NCI-H748 treated with DMSO at 0.1 percent for 48 hours (cell line): ENCODE data around the gene ITGB5.
"Not testable (repeated sequence)": the region's sequence is repeated elsewhere in the genome, so short reads cannot be mapped to it uniquely, and the experiment has no call there.

Experiments
- DNase-seq: peaks from one replicate; lab custom pipeline; 2025; lab: John Stamatoyannopoulos, UW

Gene ITGB5

DNA sequence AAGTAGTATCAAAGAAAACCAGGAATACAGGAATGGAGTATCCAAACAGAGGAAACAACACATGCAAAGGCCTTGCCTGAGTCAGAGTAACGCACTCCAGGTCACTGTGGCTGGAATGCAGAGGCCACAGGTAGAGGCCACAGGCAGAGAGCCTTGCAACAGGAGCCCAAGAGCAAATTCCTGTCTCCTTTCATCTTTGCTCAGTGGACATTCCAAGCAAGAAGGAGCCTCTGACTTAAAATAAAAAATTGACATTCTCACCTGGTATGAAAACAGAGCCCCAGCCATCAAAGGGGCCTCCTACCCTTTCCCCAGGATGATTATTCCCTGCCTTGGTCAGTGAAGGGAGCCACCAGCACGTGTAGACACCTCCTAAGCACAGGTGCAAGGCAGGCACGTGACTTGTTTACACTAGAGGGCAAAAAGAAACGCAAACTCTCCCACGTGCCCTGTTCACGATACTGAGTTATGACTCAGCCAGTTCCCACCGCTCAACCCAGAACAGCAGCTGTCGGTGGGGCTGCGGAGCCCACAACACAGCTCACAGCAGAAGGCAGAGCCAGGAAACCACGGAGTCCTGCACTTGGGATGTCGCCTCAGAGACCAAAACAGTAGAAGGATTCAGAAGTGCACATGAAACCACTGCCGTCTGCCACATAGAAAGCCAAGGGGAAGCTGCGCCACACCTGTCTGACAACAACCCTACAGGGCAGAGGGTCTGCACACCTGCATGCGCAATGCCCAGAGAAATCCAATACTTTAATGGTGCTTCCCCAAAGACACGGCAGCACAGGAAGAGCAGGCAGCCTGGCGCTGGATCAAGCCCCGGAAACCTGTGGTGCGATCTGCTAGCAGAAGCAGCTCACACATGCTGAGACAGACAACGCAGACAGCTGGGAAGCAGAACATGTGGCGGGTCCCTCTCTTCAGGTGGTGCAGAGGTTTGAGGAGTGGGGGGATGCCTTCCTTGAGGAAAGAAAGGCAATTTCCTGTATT, 52.1 kb downstream of the ITGB5 start:
- peak; percentile 85 for DNase-seq

DNA sequence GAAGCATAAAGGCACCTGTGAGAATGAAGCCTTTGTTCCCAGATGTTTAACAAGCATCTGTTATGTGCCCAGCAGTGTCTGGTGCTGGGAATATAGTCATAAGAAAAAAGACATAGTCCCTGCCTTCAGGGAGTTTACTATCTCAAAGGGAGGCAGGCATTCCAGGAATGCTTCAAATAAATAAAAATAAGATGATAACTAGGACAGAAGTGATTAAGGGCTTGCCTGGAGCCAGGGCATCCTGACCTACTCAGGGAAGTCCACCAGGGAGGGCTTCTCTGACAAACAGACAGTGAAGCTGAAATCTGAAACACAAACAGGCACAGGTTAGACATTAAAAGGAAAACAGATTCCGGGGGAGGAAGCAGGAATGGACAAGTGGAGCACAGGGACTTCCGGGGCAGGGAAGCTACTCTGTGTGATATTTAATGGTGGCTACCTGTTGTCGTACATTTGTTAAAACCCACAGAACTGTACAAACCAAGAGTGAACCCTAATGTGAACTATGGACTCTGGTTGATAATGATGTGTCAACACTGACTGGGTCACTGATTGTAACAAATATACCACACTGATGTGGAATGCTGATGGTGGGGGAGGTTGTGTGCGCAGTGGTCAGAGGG, 53.3 kb downstream of the ITGB5 start:
- no peak for DNase-seq

DNA sequence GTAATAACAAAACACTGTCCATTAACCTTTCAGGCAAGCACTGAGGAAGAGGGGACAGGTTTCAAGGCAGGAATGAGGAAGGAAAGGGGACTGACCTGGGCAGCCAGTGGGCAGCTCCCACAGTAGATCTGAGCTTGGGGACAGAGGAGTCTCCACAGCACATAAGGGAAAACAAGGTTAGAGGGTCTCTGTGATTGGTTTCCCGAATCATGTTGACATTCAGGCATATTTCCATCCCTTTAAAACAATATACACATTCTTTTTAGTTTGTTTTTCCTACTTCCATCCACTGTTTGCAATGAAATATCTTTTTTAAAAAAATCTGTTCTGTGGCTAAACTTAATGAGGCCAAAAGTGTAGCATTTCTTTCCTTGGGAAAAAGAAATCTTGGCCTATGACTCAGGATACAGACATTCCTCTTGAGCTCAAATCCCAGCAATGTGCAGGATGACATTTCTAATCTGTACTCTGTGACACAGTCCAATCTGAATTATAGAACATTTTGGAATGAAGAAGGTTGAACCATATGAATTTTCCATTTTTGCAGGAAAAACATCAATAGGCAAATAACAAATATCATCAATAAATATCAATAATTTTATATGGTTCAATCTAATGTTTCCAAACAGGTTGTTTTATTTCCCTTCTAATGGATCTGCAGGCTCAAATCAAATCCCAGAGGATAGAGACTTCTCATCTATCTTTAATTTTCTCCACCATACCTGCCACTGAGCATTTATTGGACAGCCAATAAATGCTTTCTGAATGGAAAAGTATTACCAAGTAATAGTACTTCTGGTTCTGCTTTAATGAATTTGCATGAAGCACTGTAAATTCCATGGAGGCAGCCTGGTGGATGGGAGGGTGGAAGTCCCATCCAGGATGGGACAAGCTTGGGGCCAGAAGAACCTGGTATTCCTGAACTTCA, 54.1 kb downstream of the ITGB5 start:
- no peak for DNase-seq

DNA sequence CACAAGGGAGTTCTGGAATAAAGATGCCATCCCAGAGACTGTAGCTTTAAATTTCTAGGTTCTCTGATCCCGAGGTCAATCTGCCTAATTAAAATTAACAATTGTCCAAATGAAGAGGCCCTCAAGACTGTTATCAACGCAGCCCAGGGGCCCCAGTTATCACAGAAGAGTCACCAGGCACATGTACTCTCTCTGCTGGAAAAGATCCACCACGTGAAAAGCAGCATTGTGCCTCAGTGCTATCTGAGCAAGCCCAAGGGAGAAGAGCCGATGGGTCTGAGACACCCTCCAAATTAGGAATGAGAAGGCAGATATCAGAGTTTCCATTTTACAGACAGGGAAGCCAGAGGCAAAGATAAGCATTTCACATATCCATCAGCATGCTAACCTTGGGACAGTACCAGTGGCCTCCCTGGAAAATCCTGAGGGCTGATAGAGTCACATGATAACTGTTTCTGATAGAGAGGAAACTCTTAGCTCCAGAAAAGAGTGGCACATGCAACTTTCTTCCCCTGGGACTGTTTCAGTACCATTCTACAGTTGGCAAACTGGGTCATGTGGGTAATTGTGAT, 55.5 kb downstream of the ITGB5 start:
- DNase-seq: no peak

DNA sequence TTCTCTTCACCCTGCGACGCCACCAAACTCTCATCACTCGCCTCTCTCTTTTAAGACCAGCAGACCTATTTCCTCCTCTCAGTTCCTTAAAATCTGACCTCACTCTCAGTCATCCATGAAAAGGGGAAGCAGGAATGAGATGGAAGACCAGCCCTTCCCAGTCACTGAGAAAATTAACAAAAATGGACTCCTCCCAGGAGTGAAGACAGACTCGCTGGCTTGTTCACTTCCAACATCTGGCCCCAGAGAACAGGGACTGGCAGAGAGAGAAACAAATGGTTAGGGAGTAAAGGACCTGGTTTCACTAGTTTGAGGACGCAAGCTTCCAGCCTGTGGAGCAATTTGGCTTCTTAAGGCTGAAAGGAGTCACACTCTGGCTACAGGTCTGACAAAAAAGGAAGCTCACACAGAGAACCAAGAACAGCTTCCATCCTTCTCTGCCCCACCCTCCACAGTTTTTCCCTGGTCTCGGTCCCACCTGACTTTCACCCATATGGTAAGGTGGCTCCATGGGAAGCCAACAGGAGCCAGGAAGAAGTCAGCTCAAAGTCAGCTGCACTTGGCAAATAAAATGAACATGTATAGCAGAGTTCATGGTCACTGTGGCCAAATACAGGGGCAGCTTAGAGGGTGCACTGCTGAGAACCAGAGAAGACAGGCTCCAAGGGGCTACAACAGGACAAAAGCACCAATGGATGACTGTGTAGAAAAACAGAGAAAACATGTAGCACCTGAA, 57.2 kb downstream of the ITGB5 start:
- no peak for DNase-seq

DNA sequence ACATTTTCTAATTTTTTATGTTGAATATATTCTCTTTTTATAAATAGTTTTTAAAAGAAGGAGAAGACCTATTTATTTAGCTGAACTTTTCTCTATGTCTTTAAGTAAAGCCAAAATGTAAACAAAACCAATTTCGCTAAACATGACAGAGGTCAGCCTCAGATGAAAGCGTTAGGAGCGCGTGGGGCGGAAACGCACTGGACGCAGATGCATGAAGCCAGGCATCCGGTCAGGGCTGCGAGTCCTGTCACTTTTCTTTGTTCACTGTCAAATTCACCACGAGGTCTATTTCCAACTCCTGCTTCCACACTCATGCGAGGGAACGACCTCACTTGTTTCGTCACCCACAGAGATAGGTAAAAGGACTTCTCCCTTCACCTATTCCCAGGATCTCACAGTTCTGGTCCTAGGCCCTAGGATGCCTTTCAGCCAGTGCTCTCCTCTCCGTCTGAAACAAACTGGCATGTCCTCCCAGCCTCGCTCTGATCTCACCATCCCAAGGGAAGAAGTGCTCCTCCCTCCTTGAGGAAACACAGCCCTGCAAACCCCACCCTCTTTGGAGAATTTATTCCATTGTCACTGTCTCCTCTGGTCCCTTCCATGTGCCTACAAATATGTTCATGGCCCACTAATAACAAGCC, 57.9 kb downstream of the ITGB5 start:
- no peak for DNase-seq

DNA sequence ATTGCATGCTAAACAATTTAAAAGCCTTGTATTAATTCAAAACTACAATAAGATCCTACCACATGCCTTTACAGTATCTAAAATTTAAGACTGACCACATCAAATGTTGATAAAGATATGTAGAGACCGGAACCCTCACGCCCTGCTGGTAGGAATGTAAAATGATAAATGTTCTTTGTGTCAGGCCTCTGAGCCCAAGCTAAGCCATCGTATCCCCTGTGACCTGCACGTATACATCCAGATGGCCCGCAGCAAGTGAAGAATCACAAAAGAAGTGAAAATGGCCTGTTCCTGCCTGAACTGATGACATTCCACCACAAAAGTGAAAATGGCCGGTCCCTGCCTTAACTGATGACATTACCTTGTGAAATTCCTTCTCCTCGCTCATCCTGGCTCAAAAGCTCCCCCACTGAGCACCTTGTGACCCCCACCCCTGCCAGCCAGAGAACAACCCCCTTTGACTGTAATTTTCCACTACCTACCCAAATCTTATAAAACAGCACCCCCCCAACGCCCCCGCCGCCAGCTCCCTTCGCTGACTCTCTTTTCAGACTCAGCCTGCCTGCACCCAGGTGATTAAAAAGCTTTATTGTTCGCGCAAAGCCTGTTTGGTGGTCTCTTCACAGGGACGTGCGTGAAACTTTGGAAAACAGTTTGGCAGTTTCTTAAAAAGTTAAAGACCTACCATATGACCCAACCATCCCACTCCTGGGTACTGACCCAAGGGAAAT, 59.5 kb downstream of the ITGB5 start:
- DNase-seq: not testable (repeated sequence)

DNA sequence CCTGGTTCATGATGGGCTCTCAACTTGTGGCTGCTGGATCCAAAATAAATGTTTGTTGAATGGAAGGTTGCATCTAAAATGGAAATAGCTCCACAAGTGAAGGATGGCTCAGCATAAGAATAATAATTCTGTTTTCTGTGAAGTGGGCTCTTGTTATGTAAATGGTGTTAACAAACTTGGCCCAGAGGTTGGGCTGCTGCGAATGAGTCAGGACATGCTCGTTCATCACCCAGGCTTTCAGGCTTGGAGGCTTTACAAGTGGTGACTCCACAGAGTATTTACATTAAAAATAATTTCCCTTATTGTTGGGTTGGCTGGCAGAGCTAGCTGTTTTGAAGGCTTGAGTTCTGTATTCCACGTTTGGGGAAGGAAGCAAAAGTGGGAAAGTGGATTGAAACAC, 60.5 kb downstream of the ITGB5 start:
- DNase-seq: no peak

DNA sequence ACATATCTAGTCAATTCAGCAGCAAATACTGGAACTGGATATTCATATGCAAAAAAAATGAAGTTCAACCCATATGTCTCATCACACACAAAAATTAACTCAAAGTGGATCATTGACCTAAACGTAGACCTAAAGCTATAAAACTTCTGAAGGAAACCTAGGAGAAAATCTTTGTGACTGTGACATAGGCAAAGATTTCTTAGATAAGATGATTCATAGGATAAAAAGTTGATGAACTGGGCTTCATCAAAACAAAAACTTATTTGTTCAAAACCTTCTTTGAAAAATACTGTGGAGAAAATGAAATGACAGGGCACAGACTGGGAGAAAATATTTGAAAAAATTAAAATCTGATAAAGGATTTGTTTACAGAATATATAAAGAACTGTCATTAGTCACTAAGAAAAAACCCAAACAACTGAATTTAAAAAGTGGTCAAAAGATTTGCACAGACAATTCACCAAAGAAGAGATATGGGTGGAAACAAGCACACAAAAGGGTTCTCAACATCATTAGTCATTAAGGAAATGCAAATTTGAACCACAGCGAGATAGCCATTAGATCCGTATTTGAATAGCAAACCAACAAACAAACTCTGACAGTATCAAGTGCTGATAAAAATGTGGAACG, 62.8 kb downstream of the ITGB5 start:
- DNase-seq: no peak

DNA sequence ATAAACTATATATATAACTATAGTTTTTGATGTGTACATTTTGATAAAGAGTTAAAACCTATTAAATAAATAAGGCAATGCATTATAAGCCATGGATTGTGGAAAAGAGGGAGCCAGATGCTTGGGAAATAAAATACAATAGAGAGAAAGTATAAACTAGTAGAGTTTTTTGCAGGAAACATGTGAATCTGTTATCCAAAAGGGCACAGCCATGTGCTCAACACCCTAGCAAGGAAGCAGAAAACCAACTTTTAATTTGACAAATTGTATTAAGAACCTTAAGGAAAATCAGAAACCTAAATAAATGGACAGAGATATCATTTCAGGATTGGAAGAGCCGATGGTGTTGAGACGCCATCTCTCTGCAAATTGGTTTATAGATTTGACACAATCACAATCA, 63.5 kb downstream of the ITGB5 start:
- no peak for DNase-seq

DNA sequence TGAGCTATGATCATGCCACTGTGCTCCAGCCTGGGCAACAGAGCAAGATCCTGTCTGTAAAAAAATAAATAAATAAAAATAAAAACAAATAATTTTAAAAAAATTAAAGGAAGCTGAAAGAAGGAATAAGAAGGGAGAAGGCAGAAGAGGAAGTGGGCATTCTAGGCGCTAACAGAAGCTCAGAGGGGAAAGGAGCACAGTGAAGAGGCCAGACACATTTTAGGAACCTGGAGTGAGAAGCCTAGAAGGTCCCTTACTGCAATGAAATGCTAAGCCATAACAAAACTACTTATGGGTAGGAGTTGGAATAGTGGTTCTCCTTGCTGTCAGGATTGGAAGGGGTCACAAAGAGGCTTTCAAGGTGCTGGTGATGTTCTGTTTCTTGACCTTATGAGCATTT, 64.0 kb downstream of the ITGB5 start:
- DNase-seq: no peak

DNA sequence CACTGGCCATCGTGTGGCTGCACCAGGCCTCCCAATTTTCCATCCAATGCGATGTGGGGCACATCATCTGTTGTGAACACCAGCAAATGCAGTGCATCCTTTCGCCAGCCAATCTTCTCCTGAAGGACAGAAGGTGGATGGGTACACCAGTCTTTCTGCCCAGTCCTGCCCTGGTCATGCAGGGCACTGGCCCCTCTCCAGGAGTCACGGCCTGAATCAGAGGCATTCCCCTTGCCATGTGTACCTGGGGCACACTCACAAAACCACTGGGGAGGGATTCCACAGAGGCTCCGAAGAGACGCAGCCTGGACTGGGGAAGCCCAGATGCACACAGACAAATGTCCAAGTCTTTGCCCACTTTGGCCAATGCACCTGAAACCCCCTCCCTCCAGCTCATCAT, 65.8 kb downstream of the ITGB5 start:
- no peak for DNase-seq

DNA sequence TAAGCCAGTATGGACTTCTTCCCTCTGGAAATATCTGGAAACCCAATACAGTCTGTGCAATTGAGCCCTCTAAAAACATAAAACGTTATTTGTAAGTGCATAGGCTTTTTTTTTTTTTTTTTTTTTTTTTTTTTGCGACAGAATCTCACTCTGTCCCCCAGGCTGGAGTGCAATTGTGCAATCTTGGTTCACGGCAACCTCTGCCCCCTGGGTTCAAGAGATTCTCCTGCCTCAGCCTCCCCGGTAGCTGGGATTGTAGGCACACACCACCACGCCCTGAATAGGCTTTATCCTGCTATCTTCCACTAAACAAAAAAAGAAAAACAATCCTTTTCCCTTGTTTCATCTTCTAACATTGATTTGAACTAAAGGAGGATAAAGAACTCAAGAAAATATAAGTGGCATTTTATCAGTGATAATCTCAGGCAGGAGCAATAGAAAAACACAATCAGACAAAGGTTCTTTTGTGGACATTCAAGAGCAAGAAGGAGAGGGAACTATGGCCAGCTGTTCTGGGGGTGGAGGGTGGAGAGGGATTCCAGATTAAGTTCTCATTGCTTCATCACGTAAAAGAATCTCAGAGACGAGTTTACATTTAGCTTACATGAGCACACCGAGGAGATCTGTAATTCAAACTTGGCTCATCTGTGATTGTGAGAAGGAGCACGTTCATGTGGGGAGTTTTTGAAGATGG, 68.6 kb downstream of the ITGB5 start:
- no peak for DNase-seq

DNA sequence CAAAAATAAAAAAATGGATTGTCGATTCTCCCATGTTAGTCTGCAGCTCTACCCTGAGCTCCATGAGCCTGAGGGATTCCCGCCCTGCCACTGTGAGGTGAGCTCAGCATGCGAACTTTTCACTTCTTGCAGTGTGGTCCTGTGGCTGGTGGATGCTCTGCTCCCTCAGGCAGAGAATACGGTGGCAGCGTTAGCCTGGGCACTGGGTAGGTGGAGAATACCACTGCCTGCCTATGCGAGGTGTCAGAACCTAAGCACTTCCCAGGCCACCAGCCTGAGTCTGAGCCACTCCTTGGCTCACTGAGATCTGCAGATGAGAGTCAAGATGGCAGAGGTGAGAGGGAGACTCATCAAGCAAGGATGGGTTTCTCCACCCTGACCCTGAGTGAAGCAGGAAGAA, 70.1 kb downstream of the ITGB5 start:
- no peak for DNase-seq

DNA sequence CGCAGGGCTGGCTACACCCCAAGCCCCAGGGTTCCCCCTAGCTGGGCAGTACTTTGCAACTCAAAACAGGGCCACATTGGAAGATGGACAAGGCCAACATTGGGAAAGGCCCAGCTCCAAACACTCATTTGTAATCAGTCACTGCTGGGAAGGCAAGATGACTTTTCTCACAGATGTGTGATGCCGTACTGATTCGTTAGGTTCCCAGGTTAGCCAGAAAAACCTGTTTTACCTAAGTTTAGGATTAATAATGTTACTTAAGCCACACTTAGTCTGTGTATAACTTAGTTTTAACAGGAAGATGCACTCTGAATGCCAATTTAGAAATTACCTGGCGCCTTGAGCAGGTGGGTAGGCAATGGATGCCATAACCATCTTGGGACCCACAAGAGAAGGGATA, 71.0 kb downstream of the ITGB5 start:
- no peak for DNase-seq

DNA sequence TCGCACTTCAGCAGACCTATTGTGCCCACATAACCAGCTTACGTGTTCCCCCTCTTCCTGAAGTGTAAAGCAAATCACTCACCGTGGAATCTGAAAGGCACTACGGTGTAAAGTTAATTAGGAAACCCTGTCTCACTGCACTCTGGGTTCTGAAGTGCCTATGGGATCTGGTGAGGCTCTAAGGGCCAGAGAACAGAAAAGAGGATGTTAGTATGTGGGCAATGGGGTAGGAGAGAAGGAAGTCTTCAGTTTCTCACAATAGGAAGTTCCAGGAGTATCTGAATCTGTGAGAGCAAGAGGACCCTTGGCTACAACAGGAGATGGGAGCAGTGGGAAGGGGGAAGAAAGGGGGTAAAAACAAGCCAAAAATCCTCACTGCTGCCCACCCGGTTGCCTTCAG, 71.4 kb downstream of the ITGB5 start:
- no peak for DNase-seq

DNA sequence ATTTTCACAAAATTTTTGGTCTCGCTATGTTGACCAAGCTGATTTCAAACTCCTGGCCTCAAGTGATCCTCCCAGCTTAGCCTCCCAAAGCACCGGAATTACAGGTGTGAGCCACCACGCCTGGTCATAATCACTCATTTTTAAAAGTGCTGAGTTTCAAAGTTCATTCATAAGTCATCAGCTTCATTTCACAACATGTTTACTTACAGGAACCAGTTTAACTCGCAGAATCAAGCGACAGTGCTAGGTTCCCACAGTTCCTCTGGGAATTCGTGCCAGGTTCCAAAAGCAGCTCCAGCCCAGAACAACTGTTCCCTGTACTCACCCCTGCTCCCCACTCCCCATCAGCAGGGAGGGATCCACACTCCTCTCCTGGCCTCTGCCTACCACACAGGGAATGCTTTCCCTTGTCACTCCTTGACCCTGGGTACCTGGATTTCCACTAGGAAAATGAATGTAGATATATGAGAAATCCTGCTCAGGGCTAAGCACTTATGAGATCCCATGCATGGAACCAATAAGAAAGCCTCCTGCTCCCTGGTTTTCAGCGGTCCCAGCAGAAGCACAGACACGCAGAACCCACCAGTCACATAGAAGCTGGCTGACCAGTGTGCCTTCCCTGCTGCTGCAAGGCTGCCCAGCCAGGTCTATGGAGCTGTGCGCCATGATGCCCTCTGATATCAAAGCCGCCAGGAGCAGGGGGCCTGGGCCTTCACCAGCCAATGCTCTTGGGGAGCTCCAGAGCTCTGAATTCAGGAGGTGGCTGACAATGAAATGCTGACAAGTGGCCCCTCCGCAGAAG, 72.3 kb downstream of the ITGB5 start:
- no peak for DNase-seq

DNA sequence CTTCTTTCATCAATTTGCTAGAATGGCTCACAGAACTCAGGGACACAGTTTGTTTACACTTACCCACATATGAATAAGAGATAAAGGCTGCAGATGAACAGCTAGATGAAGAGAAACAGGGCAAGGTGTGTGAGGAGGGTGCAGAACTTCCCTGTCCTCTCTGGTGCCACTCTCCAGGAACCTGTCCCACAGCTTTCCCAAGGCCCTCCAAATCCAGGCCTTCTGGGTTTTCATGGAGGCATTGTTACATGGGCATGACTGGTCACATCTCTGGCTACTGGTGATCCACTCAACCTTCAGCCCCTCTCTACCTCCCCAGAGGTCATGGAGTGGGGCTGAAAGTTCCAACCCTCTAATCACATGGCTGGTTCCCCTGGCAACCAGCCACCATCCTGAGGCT, 73.6 kb downstream of the ITGB5 start:
- DNase-seq: no peak
